ENCODE data around the gene STARD3.

STARD3 gene

GRCh38 chr17:39631403-39631802, 5.5 kb upstream of the STARD3 start:
- Histone ChIP-seq H3K27ac (peak overlapping the region in 3 of 21 experiments; percentile 0 to 65 (median 8)), H3K4me3 (no peak overlapping the region)

GRCh38 chr17:39632153-39632941, 4.6 kb upstream of the STARD3 start:
- peak overlapping the region in 7 of 21 experiments; percentile 0 to 65 (median 28) for H3K27ac ChIP-seq
- no peak overlapping the region for H3K4me3 ChIP-seq

- Histone ChIP-seq H3K4me3 (no peak overlapping the region), H3K27ac (peak overlapping the region in 2 of 21 experiments; percentile 12 to 39)
Observed at GRCh38 chr17:39633570-39634183, 3.3 kb upstream of the STARD3 start.

DNA sequence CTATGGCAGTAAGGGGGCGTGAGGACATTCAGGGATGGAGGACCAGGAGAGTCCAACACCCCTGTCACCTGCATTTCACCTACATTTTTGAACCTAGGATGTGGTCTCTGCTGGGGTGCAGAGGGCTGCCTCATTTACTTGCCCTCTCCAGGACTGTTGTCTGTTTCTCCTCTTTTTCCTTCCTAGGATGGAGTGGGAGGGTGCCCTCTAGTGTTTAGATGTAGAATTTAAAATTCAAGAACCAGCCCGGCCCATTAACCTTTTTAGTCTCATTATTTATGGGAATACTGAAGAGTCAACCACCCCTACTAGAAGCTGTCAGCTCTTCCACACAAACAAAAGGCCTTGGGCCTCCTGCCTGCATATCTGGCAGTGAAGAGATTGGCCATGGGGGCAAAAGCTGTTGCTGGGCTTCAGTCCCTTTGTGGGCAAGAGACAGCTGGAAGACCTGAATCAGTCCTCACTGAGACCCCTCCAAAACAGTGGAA, 2.5 kb upstream of the STARD3 start:
- Histone ChIP-seq H3K4me3 (no peak overlapping the region), H3K27ac (peak overlapping the region in 1 of 21 experiments; percentile 12)

- H3K27ac ChIP-seq: peak overlapping the region in 4 of 21 experiments; percentile 90 to 97 (median 90)
- no peak overlapping the region for H3K4me3 ChIP-seq
Observed at GRCh38 chr17:39635614-39636176, 1.2 kb upstream of the STARD3 start.

DNA sequence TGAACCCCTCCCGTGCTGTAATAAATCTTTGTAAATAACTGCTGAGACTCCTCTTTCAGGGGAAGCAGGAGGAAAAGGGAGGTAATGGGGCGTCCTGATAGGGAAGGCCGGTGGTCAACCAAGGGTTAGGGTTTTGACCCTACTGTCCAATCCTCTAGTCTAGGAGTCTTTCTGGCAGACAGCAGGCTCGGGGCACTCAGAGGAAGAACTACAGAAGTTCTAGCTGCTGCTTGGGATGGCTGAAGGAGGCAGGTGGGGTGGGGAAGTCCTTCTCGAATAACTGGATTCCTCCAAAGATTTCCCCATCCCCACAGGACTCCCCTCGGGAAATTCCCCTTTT, 387 bp upstream of the STARD3 start:
- Histone ChIP-seq H3K4me3 (peak overlapping the region; percentile 70 to 97 (median 85)), H3K27ac (peak overlapping the region in 20 of 21 experiments; percentile 86 to 99 (median 95))

DNA sequence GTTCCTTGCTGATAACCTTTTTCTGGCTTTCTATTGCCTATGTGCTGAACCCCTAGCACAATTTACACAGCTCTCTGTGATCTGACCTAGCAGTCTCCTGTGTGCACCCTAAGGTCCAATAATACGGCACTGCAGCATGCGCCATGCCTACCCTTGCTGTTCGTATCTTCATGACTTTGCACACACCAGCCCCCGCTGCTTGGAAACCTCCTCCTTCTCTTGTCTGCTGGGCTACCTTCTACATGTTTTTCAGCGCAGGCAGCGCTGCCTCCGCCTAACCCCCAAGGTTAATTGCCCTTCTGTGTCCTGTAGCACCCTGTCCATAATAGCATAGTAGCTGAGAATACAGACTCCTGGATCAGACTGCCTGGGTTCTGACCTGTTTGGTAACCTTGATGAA, 1.4 kb downstream of the STARD3 start:
- H3K4me3 ChIP-seq: peak overlapping the region in 3 of 7 experiments; percentile 85 to 93 (median 89)
- H3K27ac ChIP-seq: peak overlapping the region in 2 of 21 experiments; percentile 90 to 96

DNA sequence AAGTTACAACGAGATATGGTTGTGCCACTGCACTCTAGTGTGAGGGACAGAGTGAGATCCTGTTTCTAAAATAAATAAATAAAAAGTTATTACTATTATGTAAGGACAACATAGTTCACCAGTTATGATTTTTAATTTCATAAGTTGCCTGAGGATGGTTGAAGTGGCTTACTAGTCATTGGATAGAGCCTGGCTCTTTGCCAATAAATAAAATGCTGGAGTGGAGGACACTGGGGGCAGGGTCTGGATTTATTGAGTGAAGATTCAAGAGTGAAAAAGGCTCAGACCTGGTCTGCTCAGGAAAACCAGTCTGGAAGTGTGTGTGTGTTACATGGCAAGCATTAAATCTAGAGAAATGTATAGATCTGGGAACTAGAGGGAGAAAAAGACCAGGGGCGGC, 2.1 kb downstream of the STARD3 start:
- H3K4me3 ChIP-seq: no peak overlapping the region
- no peak overlapping the region for H3K27ac ChIP-seq

DNA sequence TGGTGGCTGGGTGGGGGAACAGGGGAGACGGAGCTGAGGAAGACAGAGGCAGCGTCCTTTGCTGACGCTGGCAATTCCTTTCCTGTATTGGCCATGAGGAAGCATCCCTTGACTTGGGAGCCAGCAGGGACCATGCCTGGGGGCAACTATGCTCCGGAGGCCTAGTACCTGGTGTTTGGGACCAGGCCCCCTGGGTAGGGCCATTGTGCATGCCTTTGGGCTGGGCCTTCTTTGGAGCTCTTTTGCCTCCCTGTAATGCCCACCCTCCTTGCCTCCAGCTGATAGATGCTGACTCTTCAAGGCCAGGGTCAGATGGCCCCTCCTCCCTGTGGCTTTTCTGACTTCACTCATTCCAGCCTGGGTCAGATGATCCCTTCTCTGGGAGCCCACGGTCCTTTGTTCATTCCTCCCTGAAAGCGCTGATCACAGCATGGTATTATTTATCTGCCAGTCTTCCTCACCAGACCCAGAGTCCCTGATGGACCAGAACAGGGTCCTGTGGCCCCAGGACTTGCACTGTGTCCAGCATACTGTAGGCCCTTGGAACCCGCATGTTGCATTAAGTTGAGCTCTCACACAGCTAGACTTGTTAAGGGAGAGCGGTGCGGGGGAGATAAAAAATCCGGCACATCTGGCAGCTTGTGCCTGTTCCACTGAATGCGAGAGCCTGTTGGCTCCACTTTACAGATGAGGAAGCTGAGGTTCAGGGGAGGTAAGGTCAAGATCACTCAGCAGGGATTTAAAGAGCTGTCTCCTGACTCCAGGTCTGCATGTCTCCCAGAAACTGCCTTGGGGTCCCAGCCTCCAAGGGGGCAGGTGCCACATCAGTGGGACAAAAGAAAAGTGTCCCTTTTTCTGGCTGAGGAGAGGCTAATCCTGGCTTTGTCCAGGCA, 2.9 kb downstream of the STARD3 start:
- Histone ChIP-seq H3K27ac (peak overlapping the region in 2 of 21 experiments; percentile 27 to 32), H3K4me3 (no peak overlapping the region)

- Histone ChIP-seq H3K27ac (peak overlapping the region in 4 of 21 experiments; percentile 9 to 32 (median 29)), H3K4me3 (no peak overlapping the region)
Observed at GRCh38 chr17:39640591-39641031, 3.7 kb downstream of the STARD3 start.

DNA sequence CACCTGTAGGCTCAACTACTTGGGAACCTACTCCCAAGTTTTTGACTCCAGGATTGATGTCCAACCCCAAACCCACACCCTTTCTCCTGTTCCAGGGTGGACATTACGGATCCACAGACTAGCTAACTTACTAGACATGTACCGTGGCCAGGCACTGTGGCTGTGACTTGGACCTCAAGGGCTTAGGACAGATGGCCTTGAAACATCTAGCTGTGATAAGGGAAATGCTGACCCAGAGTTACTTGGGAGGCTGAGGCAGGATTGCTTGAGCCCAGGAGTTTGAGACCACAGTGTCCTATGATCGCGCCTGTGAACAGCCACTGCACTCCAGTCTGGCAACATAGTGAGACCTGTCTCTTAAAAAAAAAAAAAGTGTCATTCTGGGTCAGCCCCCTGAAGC, 4.2 kb downstream of the STARD3 start:
- no peak overlapping the region for H3K4me3 ChIP-seq
- peak overlapping the region in 2 of 21 experiments; percentile 9 to 31 for H3K27ac ChIP-seq

DNA sequence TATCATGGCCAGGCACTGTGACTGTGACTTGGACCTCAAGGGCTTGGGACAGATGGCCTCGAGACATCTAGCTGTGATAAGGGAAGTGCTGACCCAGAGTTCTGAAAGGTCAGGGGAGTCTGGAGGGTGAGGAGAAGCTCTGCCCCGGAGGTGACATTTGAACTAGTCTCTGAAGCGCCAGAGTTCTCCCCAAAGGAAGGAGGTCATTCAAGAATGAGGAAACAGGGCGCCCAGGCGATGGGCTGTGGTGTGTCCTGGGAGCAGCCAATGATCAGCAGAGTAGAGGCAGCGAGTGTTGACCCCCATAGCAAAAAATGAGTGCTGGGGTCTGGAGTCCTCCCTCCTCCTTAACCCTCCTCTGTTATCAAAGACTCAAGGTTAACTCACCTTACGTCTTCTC, 4.9 kb downstream of the STARD3 start:
- H3K27ac ChIP-seq: no peak overlapping the region
- H3K4me3 ChIP-seq: no peak overlapping the region

DNA sequence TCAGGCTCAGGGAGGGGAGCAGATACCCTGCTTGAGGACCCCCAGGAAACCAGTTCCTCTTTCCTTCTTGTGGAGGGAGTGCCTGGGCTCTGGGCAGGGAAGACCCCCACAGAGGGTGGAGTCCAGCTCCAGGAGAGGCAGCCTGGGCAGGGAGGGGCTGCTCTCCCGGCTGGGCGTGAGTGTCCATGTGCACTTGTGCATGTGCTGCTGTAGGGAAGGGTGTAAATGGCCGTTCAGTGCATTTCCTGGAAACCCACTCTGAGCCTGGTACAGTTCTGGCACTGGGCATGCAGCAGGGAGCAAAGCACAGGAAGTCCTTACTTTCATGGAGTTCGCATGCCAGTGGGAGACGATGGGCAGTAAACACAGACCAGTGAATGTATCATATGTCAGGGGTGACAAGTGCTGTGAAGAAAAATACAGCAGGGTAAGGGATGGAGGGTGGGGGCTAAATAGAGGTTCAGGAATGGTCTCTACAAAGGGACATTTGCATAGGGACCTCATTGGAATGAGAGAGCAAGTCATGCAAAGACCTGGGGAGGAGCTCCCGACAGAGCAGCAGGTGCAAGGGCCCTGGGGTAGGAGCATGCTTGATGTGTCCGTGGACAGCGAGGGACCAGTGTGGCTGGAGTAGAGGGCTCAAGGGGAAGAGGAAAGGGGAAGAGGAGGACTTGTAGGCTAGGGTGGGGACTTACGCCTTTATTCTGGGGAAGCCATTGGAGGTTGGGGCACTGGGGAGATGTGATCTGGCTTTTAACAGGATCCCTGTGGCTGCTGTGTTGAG, 5.5 kb downstream of the STARD3 start:
- Histone ChIP-seq H3K27ac (no peak overlapping the region), H3K4me3 (no peak overlapping the region)

- H3K4me3 ChIP-seq: no peak overlapping the region
- no peak overlapping the region for H3K27ac ChIP-seq
Observed at GRCh38 chr17:39643271-39643670, 6.3 kb downstream of the STARD3 start.

GRCh38 chr17:39647256-39647655, 10.3 kb downstream of the STARD3 start:
- no peak overlapping the region for H3K27ac ChIP-seq
- no peak overlapping the region for H3K4me3 ChIP-seq

- no peak overlapping the region for H3K4me3 ChIP-seq
- H3K27ac ChIP-seq: peak overlapping the region in 1 of 21 experiments; percentile 13
Observed at GRCh38 chr17:39648616-39649366, 11.8 kb downstream of the STARD3 start.

DNA sequence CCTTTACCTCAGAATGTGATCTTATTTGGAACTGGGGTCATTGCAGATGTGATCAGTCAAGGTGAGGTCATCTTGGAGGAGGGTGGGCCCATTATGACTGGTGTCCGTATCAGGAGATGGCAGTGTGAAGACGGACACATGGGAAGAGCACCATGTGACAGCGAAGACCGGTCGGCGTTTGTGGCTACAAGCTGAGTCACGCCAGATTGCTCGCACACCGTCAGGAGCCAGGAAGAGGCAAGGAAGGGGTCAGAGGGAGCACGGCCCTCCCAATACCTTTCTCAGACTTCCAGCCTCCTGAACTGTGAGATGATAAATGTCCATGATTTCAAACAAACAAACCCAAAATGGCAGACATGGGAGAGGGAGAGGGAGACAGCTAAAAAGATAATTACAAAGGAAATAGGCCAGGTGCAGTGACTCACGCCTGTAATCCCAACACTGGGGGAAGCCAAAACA, 13.2 kb downstream of the STARD3 start:
- no peak overlapping the region for H3K27ac ChIP-seq
- H3K4me3 ChIP-seq: no peak overlapping the region
